Thyroid gland (tissue), 4 donors: ENCODE measurements around the gene TNS4. TPM values are rescaled to one million over a fixed set of nuclear protein-coding genes. Genes with fewer than 3 reads are reported as not detected.
A peak's percentile ranks its signal among the peaks of the same experiment; 100 is the strongest.

Source experiments
- DNase-seq, 2 donors: peaks; one replicate each; pipeline ENCODE4 v3.0.0-alpha.2; 2019
- H3K27ac ChIP-seq, 3 donors: fragments of 200-600 bp; sonication (generic); 1 replicate in 2 of 3; 2 replicates in 1 of 3; pipeline ENCODE4 v1.5.1; 2016 to 2019; ENCODE audit warnings: mild to moderate bottlenecking in 1 of 3, moderate library complexity in 1 of 3
- H3K27me3 ChIP-seq: fragments of 200-600 bp; sonication (generic); one replicate; pipeline ENCODE4 v1.5.1; 2019
- H3K36me3 ChIP-seq, 2 donors: fragments of 200-600 bp; sonication (generic); one replicate each; pipeline ENCODE4 v1.5.1; 2016 to 2019
- H3K4me1 ChIP-seq, 2 donors: fragments of 200-600 bp; sonication (generic); one replicate each; pipeline ENCODE4 v1.5.1; 2017 to 2019
- H3K4me3 ChIP-seq, 3 donors: fragments of 200-600 bp; sonication (generic); replicated peaks in 1 of 3; 1 replicate in 2 of 3; 2 replicates in 1 of 3; pipeline ENCODE4 v1.5.1; 2016; ENCODE audit warnings: mild to moderate bottlenecking in 1 of 3
- H3K9me3 ChIP-seq: fragments of 200-600 bp; sonication (generic); one replicate; pipeline ENCODE4 v1.5.1; 2017
- CTCF ChIP-seq, 6 experiments: fragments of 200-600 bp in 3 of 6; fragments of 450-650 bp in 3 of 6; sonication (generic) in 3 of 6; IDR thresholded peaks; one replicate each; pipeline ENCODE4 v1.5.1; 2016 to 2019; ENCODE audit warnings: antibody characterized with exemption in 6 of 6, mild to moderate bottlenecking in 2 of 6, inconsistent platforms in 1 of 6, moderate library complexity in 1 of 6
- POLR2A ChIP-seq, 2 donors: fragments of 450-650 bp; IDR thresholded peaks; one replicate each; pipeline ENCODE4 v1.6.1; 2017; ENCODE audit warnings: antibody characterized with exemption in 2 of 2, mild to moderate bottlenecking in 2 of 2, moderate library complexity in 1 of 2
- WGBS, 2 donors: methylation state at CpG; one replicate each; pipeline ENCODE4 v1.1.5; 2017; 5-methylcytosine and 5-hydroxymethylcytosine counted together
- intact Hi-C: fragments of 100-400 bp; cut with DNase I; formaldehyde crosslinking; loops from one replicate; pipeline ENCODE4 v1.15.1; 2023
- total RNA-seq, 4 donors: library from RNA; depleted of rRNA; stranded (reverse); fragments of >200 nt; gene quantifications; one replicate each; pipeline ENCODE4 v1.2.3, GENCODE V29; 2016

TNS4 gene
- total RNA-seq, 4 donors from 2014 or later, result 5.4 to 24.7 (median 16.2) TPM

GRCh38 chr17:40497695-40498094, 3.7 kb downstream of the TNS4 start:
- no peak for DNase-seq
- whole genome bisulfite sequencing, 2 donors, result 75 to 83% methylated on average over 2 of the region's 2 CpGs

GRCh38 chr17:40496634-40497420, 4.6 kb downstream of the TNS4 start:
- Histone ChIP-seq H3K9me3 (no peaks in the 10 kb centered on the region), H3K36me3 (no peaks in the 10 kb centered on the region), H3K4me3 (no peak overlapping the region), H3K27me3 (no peaks in the 10 kb centered on the region), H3K4me1 (peaks cover 25 to 56% of the 10 kb centered on the region in 2 donors), H3K27ac (peak overlapping the region; percentile 92 to 98 (median 95))
- WGBS, 2 donors, result 83 to 84% methylated on average over 8 of the region's 9 CpGs
- intact Hi-C loops, result no loop called here
- DNase-seq, result no peak
- no peak for TF ChIP-seq POLR2A (IDR thresholded peaks at IDR 0.05)
- no peak for TF ChIP-seq CTCF (IDR thresholded peaks at IDR 0.05)

More at GRCh38 chr17:40497695-40498094, 3.7 kb downstream of the TNS4 start:
- intact Hi-C loops, result no loop called here
- H3K36me3 ChIP-seq, result no peaks in the 10 kb centered on the region
- no peaks in the 10 kb centered on the region for H3K9me3 ChIP-seq
- no peaks in the 10 kb centered on the region for H3K27me3 ChIP-seq
- TF ChIP-seq POLR2A (IDR thresholded peaks at IDR 0.05), result no peak
- TF ChIP-seq CTCF (IDR thresholded peaks at IDR 0.05), result no peak
- H3K4me1 ChIP-seq, result peaks cover 25 to 53% of the 10 kb centered on the region in 2 donors
- peak overlapping the region; percentile 92 to 98 (median 95) for H3K27ac ChIP-seq
- H3K4me3 ChIP-seq, result no peak overlapping the region

GRCh38 chr17:40496170-40496569, 5.3 kb downstream of the TNS4 start:
- H3K36me3 ChIP-seq, result no peaks in the 10 kb centered on the region
- WGBS, 2 donors, result 87 to 100% methylated on average over 3 to 5 of the region's 6 CpGs
- no peak overlapping the region for H3K4me3 ChIP-seq
- H3K27ac ChIP-seq, result peak overlapping the region in 2 of 3 donors; percentile 94 to 95
- intact Hi-C loops, result no loop called here
- peak in 1 of 2 donors; percentile 31 for DNase-seq
- H3K9me3 ChIP-seq, result no peaks in the 10 kb centered on the region
- H3K27me3 ChIP-seq, result no peaks in the 10 kb centered on the region
- peaks cover 28 to 56% of the 10 kb centered on the region in 2 donors for H3K4me1 ChIP-seq
- TF ChIP-seq CTCF (IDR thresholded peaks at IDR 0.05) (no peak), POLR2A (IDR thresholded peaks at IDR 0.05) (no peak)

- Histone ChIP-seq H3K4me3 (no peak overlapping the region), H3K9me3 (no peaks in the 10 kb centered on the region), H3K27ac (peak overlapping the region; percentile 27 to 95 (median 94)), H3K36me3 (no peaks in the 10 kb centered on the region), H3K27me3 (no peaks in the 10 kb centered on the region), H3K4me1 (peaks cover 35 to 58% of the 10 kb centered on the region in 2 donors)
- TF ChIP-seq CTCF (IDR thresholded peaks at IDR 0.05), result no peak
- no peak for TF ChIP-seq POLR2A (IDR thresholded peaks at IDR 0.05)
- 75 to 78% methylated on average over 5 of the region's 5 CpGs for WGBS, 2 donors
- intact Hi-C loops, result no loop called here
- DNase-seq, result no peak
Measured at GRCh38 chr17:40495140-40495539, 6.3 kb downstream of the TNS4 start.

GRCh38 chr17:40493697-40494096, 7.7 kb downstream of the TNS4 start:
- H3K27me3 ChIP-seq, result no peaks in the 10 kb centered on the region
- peaks cover 35 to 56% of the 10 kb centered on the region in 2 donors for H3K4me1 ChIP-seq
- intact Hi-C loops, result loop anchor here (5.0 kb wide), 1 partner anchor 59 kb away; no protein-coding TSS in a partner anchor
- H3K36me3 ChIP-seq, result no peaks in the 10 kb centered on the region
- 60% methylated on average over 1 of the region's 4 CpGs; no CpG with 5 or more reads in 1 of the 2 donors for WGBS, 2 donors
- peak overlapping the region in 2 of 3 donors; percentile 59 to 94 for H3K27ac ChIP-seq
- H3K9me3 ChIP-seq, result no peaks in the 10 kb centered on the region
- DNase-seq, result no peak
- no peak overlapping the region for H3K4me3 ChIP-seq
- TF ChIP-seq POLR2A (IDR thresholded peaks at IDR 0.05), result no peak
- TF ChIP-seq CTCF (IDR thresholded peaks at IDR 0.05), result no peak
